Choroid plexus epithelial cell (primary cell): ENCODE measurements around the gene ABLIM1.

ENCODE experiments used
- DNase-seq: peaks from one replicate; pipeline ENCODE4 v3.0.0-alpha.2; 2010; ENCODE audit warnings: low read depth
- H3K4me3 ChIP-seq: 2 replicates; pipeline ENCODE4 v1.5.1; 2011; ENCODE audit warnings: low read depth, mild to moderate bottlenecking, control low read depth, low read length, moderate library complexity
- TF ChIP-seq, protein P1 (sequence below): conservative IDR thresholded peaks from 2 replicates; pipeline ENCODE4 v1.5.1; 2011; ENCODE audit warnings: low read depth, mild to moderate bottlenecking, control low read depth, inconsistent platforms, low read length, moderate library complexity

Gene ABLIM1

DNA sequence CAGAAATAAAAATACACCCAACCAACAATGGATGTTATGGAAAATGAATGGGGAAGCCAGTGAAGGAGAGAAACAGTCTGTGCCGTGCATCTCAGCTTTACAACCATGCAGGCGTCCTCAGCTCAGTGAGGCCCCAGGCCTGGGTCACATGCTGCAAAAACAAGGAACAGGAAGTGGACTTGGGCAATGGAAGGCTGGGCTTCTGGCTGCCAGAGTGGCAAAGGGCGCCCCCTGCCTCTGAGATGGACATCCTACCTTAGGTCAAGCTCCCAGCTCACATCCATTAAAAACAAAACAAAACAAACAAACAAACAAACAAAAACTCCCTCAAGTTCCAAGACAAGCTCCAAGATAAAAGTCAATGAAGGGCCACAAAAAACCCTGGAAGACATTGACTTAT, 199.1 kb downstream of the ABLIM1 start:
- TF ChIP-seq, protein P1, sequence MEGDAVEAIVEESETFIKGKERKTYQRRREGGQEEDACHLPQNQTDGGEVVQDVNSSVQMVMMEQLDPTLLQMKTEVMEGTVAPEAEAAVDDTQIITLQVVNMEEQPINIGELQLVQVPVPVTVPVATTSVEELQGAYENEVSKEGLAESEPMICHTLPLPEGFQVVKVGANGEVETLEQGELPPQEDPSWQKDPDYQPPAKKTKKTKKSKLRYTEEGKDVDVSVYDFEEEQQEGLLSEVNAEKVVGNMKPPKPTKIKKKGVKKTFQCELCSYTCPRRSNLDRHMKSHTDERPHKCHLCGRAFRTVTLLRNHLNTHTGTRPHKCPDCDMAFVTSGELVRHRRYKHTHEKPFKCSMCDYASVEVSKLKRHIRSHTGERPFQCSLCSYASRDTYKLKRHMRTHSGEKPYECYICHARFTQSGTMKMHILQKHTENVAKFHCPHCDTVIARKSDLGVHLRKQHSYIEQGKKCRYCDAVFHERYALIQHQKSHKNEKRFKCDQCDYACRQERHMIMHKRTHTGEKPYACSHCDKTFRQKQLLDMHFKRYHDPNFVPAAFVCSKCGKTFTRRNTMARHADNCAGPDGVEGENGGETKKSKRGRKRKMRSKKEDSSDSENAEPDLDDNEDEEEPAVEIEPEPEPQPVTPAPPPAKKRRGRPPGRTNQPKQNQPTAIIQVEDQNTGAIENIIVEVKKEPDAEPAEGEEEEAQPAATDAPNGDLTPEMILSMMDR = peak; percentile 68
- peak; percentile 64 for DNase-seq
- H3K4me3 ChIP-seq = no peak overlapping the region

DNA sequence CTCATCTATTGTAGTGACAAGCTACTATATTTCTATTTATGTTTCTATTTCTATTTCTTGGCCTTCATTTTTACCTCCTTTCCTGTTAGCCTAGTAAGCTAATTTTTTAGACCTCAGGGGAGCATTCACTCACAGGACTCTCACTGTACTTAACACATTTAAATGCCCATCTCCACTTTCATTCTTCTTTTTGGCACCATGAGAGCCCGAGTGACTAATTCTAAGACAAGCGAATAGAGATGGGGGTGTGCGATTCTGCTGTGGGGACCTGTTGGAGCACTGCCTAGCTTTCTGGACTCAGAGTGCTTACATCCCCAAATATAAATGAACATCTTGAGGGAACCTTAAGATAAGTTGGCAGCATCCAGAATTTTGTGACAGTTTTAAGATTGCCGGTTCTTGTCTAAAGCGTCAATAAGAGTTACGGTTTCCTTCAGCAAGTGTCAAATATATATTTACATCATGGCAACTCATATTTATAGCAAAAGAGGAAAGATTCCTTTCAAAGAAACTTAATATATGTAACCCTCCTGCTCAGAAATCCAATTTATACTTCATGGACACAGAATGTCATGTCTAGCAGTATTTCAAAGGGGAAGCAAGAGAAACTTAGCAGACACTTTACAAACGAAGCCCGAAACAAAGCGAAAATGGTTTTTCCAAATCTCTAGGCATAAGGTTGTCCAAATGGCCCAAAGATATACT, 199.7 kb downstream of the ABLIM1 start:
- H3K4me3 ChIP-seq = no peak overlapping the region
- no peak for DNase-seq
- TF ChIP-seq, protein P1 = no peak

GRCh38 chr10:114453576-114453975, 204.5 kb downstream of the ABLIM1 start:
- no peak for DNase-seq
- TF ChIP-seq, protein P1 = no peak
- no peak overlapping the region for H3K4me3 ChIP-seq

- TF ChIP-seq, protein P1 = no peak
- DNase-seq = no peak
- H3K4me3 ChIP-seq = no peak overlapping the region
These were observed 209.2 kb downstream of the ABLIM1 start for GRCh38 chr10:114448897-114449296.

DNA sequence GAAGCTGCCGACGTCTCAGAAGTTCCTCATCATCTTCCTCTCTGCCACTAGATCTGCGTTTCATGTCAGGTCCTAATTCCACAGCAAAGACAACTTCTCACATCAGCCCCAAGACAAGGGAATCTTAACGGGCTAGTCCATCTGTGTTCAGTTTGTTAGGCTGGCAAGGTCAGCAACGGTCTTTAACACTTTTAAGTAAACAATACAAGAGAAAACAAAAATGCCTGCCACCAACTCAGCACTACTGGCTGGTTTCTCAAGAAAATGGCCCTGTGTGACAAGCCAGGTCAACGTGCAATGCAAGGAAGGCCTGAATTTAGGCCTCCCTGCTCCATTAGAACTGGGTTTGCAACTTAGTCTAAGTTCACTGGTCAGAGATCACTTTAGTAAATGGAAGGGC, 212.7 kb downstream of the ABLIM1 start:
- H3K4me3 ChIP-seq = no peak overlapping the region
- DNase-seq = no peak
- TF ChIP-seq, protein P1 = no peak

GRCh38 chr10:114444819-114445218, 213.3 kb downstream of the ABLIM1 start:
- TF ChIP-seq, protein P1 = no peak
- no peak overlapping the region for H3K4me3 ChIP-seq
- no peak for DNase-seq

DNA sequence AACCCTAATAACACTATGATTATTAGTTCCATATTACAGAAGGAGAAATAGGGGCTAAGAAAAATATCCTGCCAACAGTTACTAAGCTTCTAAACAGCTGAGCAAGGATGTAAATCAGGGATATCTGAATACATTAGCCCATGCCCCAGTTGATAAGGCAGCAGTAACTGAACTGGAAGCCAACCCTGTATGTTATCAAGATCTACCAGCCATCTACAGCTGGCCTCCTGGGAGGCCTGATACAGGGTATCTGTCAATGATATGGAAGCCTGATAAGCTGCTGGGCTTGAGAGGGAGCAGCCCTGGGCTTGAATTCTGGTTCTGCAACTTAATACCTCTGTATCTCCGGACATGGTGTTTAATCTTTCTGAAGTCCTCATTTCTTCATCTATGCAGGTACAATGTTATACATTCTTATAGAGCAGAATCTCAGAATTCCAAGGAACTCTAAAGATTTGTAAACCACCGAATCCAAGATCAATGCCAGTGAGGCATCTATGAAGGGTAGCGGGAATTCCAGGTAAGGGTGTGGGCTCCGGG, 215.9 kb downstream of the ABLIM1 start:
- no peak for DNase-seq
- no peak overlapping the region for H3K4me3 ChIP-seq
- TF ChIP-seq, protein P1 = no peak
